Measurements from ENCODE around the gene EFCAB7. TPM values are rescaled to one million over a fixed set of nuclear protein-coding genes. Genes with fewer than 3 reads are reported as not detected.

The EFCAB7 gene
- total RNA-seq, 1 experiment from 2014 or later, result 3.0 TPM

- no peak overlapping the region for H3K14ac ChIP-seq (ENCODE audit: insufficient read depth, low read length)
- H2BK15ac ChIP-seq (ENCODE audit: low read depth, low read length), result no peak overlapping the region
- H3K79me2 ChIP-seq (ENCODE audit: insufficient read depth, low read length), result no peaks in the 10 kb centered on the region
- no peak overlapping the region for H2AK5ac ChIP-seq (ENCODE audit: insufficient read length, low read length)
- no peaks in the 10 kb centered on the region for H3K9me3 Mint-ChIP-seq
- no peaks in the 10 kb centered on the region for H3K27me3 ChIP-seq (ENCODE audit: insufficient read depth, low read length)
- no CpG with 5 or more reads among the region's 4 CpGs for WGBS (ENCODE audit: extremely low coverage, insufficient read length, low lambda C conversion rate)
- H3K4me1 Mint-ChIP-seq, result peaks cover 19 to 26% of the 10 kb centered on the region in 2 experiments
- H3K9me3 ChIP-seq (ENCODE audit: control insufficient read depth, low read depth, low read length), result no peaks in the 10 kb centered on the region
- H3K23me2 ChIP-seq (ENCODE audit: insufficient read length, low read depth, low read length, poor library complexity, severe bottlenecking), result no peaks in the 10 kb centered on the region
- H3K27ac ChIP-seq (ENCODE audit: insufficient read length, low read depth, low read length), result no peak overlapping the region
- H3K4ac ChIP-seq (ENCODE audit: low read depth, low read length), result no peak overlapping the region
- no peaks in the 10 kb centered on the region for H4K20me1 ChIP-seq (ENCODE audit: control insufficient read depth, insufficient read depth, insufficient read length)
- no peak overlapping the region for H4K91ac ChIP-seq (ENCODE audit: insufficient read length, low read depth, low read length)
- no peak overlapping the region for H3K18ac ChIP-seq (ENCODE audit: insufficient read length, low read depth, low read length)
- H3K56ac ChIP-seq (ENCODE audit: insufficient read length, low read depth, low read length), result no peak overlapping the region
- no peak overlapping the region for H4K5ac ChIP-seq (ENCODE audit: insufficient read length, low read depth, low read length)
- H3K4me2 ChIP-seq (ENCODE audit: insufficient read depth, insufficient read length, low read length), result no peak overlapping the region
- H2BK5ac ChIP-seq (ENCODE audit: insufficient read length, low read length), result no peak overlapping the region
- H3K4me1 ChIP-seq (ENCODE audit: insufficient read depth, low read length), result peaks cover 5% of the 10 kb centered on the region
- H3K4me3 Mint-ChIP-seq, result no peak overlapping the region
- DNase-seq, result no peak
- no peaks in the 10 kb centered on the region for H3K27me3 Mint-ChIP-seq (ENCODE audit: low read depth)
- no peak overlapping the region for H4K8ac ChIP-seq (replicated peaks; ENCODE audit: insufficient read length, low read depth, low read length)
- H3T11ph ChIP-seq (ENCODE audit: low read length), result no peak overlapping the region
- H3K79me1 ChIP-seq (ENCODE audit: insufficient read depth, low read depth, low read length, poor library complexity, severe bottlenecking), result no peaks in the 10 kb centered on the region
- no peak overlapping the region for H2BK20ac ChIP-seq (ENCODE audit: low read depth, low read length, poor library complexity, severe bottlenecking)
- no peak overlapping the region for H2AFZ ChIP-seq (ENCODE audit: low read length)
- no peak for TF ChIP-seq CTCF (conservative IDR thresholded peaks at IDR 0.05)
- H3K36me3 Mint-ChIP-seq (ENCODE audit: insufficient read depth in 1 of 3, low read depth in 3 of 3), result no peaks in the 10 kb centered on the region; a peak in 1 of 7 replicates
- no peak overlapping the region for H2BK120ac ChIP-seq (ENCODE audit: low read depth, low read length, poor library complexity, severe bottlenecking)
- no peak overlapping the region; a peak in 1 of 7 replicates for H3K27ac Mint-ChIP-seq
- no peak overlapping the region for H3K9ac ChIP-seq (ENCODE audit: extremely low read depth, insufficient read length, low read length)
- no peak overlapping the region for H3K23ac ChIP-seq (ENCODE audit: insufficient read length, low read depth, low read length)
- no peak overlapping the region for H2BK12ac ChIP-seq (ENCODE audit: insufficient read length, low read depth, low read length)
These were observed 96.2 kb downstream of the EFCAB7 start for GRCh38 chr1:63619558-63619957.
